ENCODE data around the gene SNAP47. TPM values are rescaled to one million over a fixed set of nuclear protein-coding genes. Genes with fewer than 3 reads are reported as not detected.

SNAP47 gene
- polyA plus RNA-seq, 1 donor (not counting 4 experiments of a cell fraction or from before 2014, with no cell fraction given) = 24.8 TPM

- no peak overlapping the region for H3K27ac ChIP-seq (ENCODE audit: control insufficient read depth, insufficient read depth, low read length)
- no peak overlapping the region for H3K4me2 ChIP-seq (ENCODE audit: control insufficient read depth, extremely low read depth, insufficient read depth, low read depth, low read length)
- TF ChIP-seq CTCF (optimal IDR thresholded peaks at IDR 0.05 in 1 of 3, IDR thresholded peaks at IDR 0.05 in 1 of 3, conservative IDR thresholded peaks at IDR 0.05 in 1 of 3; ENCODE audit: extremely low read depth in 1 of 3, insufficient read depth in 2 of 3, low read length in 3 of 3) (no peak), EZH2 (IDR thresholded peaks at IDR 0.05; ENCODE audit: low read length) (no peak)
- no peaks in the 10 kb centered on the region for H3K9me3 ChIP-seq (ENCODE audit: control insufficient read depth, low read depth, low read length)
- dilution Hi-C loops (cut with MboI; ENCODE audit: extremely low pct_ligation_motif_present, low sequenced_read_pairs) = loop anchor here (10.0 kb wide), 1 partner anchor 127 kb away; no protein-coding TSS in a partner anchor
- DNase-seq (ENCODE audit: low read depth, low spot score) (no peak), FAIRE-seq (no peak)
- peaks cover 3% of the 10 kb centered on the region for H3K4me1 ChIP-seq (ENCODE audit: control insufficient read depth, extremely low read depth, insufficient read depth, low read length)
- no peaks in the 10 kb centered on the region for H4K20me1 ChIP-seq (ENCODE audit: control insufficient read depth, extremely low read depth, insufficient read depth, low read length)
- peaks cover 17% of the 10 kb centered on the region for H3K27me3 ChIP-seq (ENCODE audit: control insufficient read depth, extremely low read depth, insufficient read depth, low read length)
- H3K36me3 ChIP-seq (ENCODE audit: control insufficient read depth in 2 of 2, extremely low read depth in 1 of 2, insufficient read depth in 2 of 2, low read length in 2 of 2) = no peaks in the 10 kb centered on the region
- H3K9me1 ChIP-seq (ENCODE audit: control insufficient read depth, extremely low read depth, insufficient read depth, low read length) = no peaks in the 10 kb centered on the region
- H2AFZ ChIP-seq (ENCODE audit: control insufficient read depth, low read length) = no peak overlapping the region
- no peak overlapping the region for H3K9ac ChIP-seq (ENCODE audit: control insufficient read depth, extremely low read depth, insufficient read depth, low read length)
- H3K79me2 ChIP-seq (ENCODE audit: control insufficient read depth, insufficient read depth, low read length) = no peaks in the 10 kb centered on the region
- H3K4me3 ChIP-seq (ENCODE audit: control insufficient read depth in 2 of 3, extremely low read depth in 1 of 3, insufficient read depth in 2 of 3, low read depth in 1 of 3, low read length in 3 of 3) = no peak overlapping the region
These were observed 63.0 kb downstream of the SNAP47 start for GRCh38 chr1:227798078-227798802.

GRCh38 chr1:227799756-227800155, 64.5 kb downstream of the SNAP47 start:
- Histone ChIP-seq H3K9ac (ENCODE audit: control insufficient read depth, extremely low read depth, insufficient read depth, low read length) (no peak overlapping the region), H3K9me1 (ENCODE audit: control insufficient read depth, extremely low read depth, insufficient read depth, low read length) (no peaks in the 10 kb centered on the region), H3K27ac (ENCODE audit: control insufficient read depth, insufficient read depth, low read length) (no peak overlapping the region), H3K36me3 (ENCODE audit: control insufficient read depth in 2 of 2, extremely low read depth in 1 of 2, insufficient read depth in 2 of 2, low read length in 2 of 2) (no peaks in the 10 kb centered on the region), H3K27me3 (ENCODE audit: control insufficient read depth, extremely low read depth, insufficient read depth, low read length) (peaks cover 12% of the 10 kb centered on the region), H3K4me3 (ENCODE audit: control insufficient read depth in 2 of 3, extremely low read depth in 1 of 3, insufficient read depth in 2 of 3, low read depth in 1 of 3, low read length in 3 of 3) (no peak overlapping the region), H3K9me3 (ENCODE audit: control insufficient read depth, low read depth, low read length) (no peaks in the 10 kb centered on the region), H3K4me1 (ENCODE audit: control insufficient read depth, extremely low read depth, insufficient read depth, low read length) (no peaks in the 10 kb centered on the region), H2AFZ (ENCODE audit: control insufficient read depth, low read length) (no peak overlapping the region), H4K20me1 (ENCODE audit: control insufficient read depth, extremely low read depth, insufficient read depth, low read length) (no peaks in the 10 kb centered on the region), H3K79me2 (ENCODE audit: control insufficient read depth, insufficient read depth, low read length) (no peaks in the 10 kb centered on the region), H3K4me2 (ENCODE audit: control insufficient read depth, extremely low read depth, insufficient read depth, low read depth, low read length) (no peak overlapping the region)
- DNase-seq (ENCODE audit: low read depth, low spot score) = no peak
- dilution Hi-C loops (cut with MboI; ENCODE audit: extremely low pct_ligation_motif_present, low sequenced_read_pairs) = loop anchor here (10.0 kb wide), 1 partner anchor 125 kb away; no protein-coding TSS in a partner anchor
- FAIRE-seq = no peak
- TF ChIP-seq CTCF (optimal IDR thresholded peaks at IDR 0.05 in 1 of 3, IDR thresholded peaks at IDR 0.05 in 1 of 3, conservative IDR thresholded peaks at IDR 0.05 in 1 of 3; ENCODE audit: extremely low read depth in 1 of 3, insufficient read depth in 2 of 3, low read length in 3 of 3) (no peak), EZH2 (IDR thresholded peaks at IDR 0.05; ENCODE audit: low read length) (no peak)
